OCI-LY7 (cell line): Measurements from ENCODE around the gene CORO6. TPM values are rescaled to one million over a fixed set of nuclear protein-coding genes. Genes with fewer than 3 reads are reported as not detected.

Experiments
- BruUV-seq: library from RNA; stranded (reverse); fragments of 400-500 nt; replicated peaks from 2 replicates; lab custom pipeline; 2021; lab: Mats Ljungman, UMichigan
- CTCF ChIA-PET: fragments of 300-600 bp; sonication (Branson Sonifier 250); formaldehyde crosslinking; loops from one replicate; lab custom pipeline; 2022; ENCODE audit warnings: antibody characterized with exemption; ENCODE audit not compliant: unreplicated experiment; lab: Charles Lee
- POLR2A ChIA-PET: fragments of 300-600 bp; sonication (Branson Sonifier 250); formaldehyde crosslinking; loops from one replicate; lab custom pipeline; 2022; ENCODE audit warnings: antibody characterized with exemption; lab: Charles Lee
- DNase-seq: peaks from one replicate; pipeline ENCODE4 v3.0.0-alpha.2; 2015; ENCODE audit warnings: low spot score
- H2AFZ ChIP-seq: fragments of 200-600 bp; sonication (generic), shearing (Covaris generic); 2 replicates; pipeline ENCODE4 v1.6.1; 2014; ENCODE audit warnings: mild to moderate bottlenecking, antibody characterized with exemption, low read length, moderate library complexity
- H3K27ac ChIP-seq: fragments of 200-600 bp; sonication (generic); 2 replicates; pipeline ENCODE4 v1.5.1; 2014; ENCODE audit warnings: mixed run types, low read depth, mild to moderate bottlenecking, moderate library complexity, low read length, inconsistent platforms; ENCODE audit not compliant: poor library complexity, severe bottlenecking
- H3K36me3 ChIP-seq: fragments of 200-600 bp; sonication (generic); 2 replicates; pipeline ENCODE4 v1.6.1; 2014; ENCODE audit warnings: mild to moderate bottlenecking, antibody characterized with exemption, low read length, moderate library complexity, mixed read lengths; ENCODE audit not compliant: insufficient read depth
- H3K4me1 ChIP-seq: fragments of 200-600 bp; sonication (generic); 2 replicates; pipeline ENCODE4 v1.5.1; 2014; ENCODE audit warnings: mild to moderate bottlenecking, low read length; ENCODE audit not compliant: insufficient read depth, poor library complexity, severe bottlenecking
- H3K4me2 ChIP-seq: fragments of 200-600 bp; sonication (generic); 2 replicates; pipeline ENCODE4 v1.6.1; 2014; ENCODE audit warnings: mild to moderate bottlenecking, low read length
- H3K4me3 ChIP-seq: fragments of 200-600 bp; sonication (generic); 2 replicates; pipeline ENCODE4 v1.5.1; 2014; ENCODE audit warnings: mild to moderate bottlenecking, low read depth, low read length; ENCODE audit not compliant: poor library complexity, severe bottlenecking
- H3K79me2 ChIP-seq: fragments of 200-600 bp; sonication (generic); 2 replicates; pipeline ENCODE4 v1.6.1; 2016; ENCODE audit warnings: low read depth, mild to moderate bottlenecking, low read length, moderate library complexity, mixed read lengths; ENCODE audit not compliant: insufficient read depth
- H3K9me2 ChIP-seq: fragments of 200-600 bp; sonication (generic); 2 replicates; pipeline ENCODE4 v1.6.1; 2016; ENCODE audit warnings: mild to moderate bottlenecking, low read length, mixed read lengths; ENCODE audit not compliant: insufficient read depth
- H3K9me3 ChIP-seq: fragments of 200-600 bp; sonication (generic); 2 replicates; pipeline ENCODE4 v1.6.1; 2014; ENCODE audit warnings: mild to moderate bottlenecking, mixed run types, low read length, mixed read lengths
- H4K20me1 ChIP-seq: fragments of 200-600 bp; sonication (generic); 2 replicates; pipeline ENCODE4 v1.6.1; 2014; ENCODE audit warnings: mild to moderate bottlenecking, antibody characterized with exemption, low read length, moderate library complexity, mixed read lengths; ENCODE audit not compliant: insufficient read depth
- EZH2phosphoT487 ChIP-seq: fragments of 200-600 bp; sonication (generic); IDR thresholded peaks from 2 replicates; pipeline ENCODE4 v1.6.1; 2018; ENCODE audit warnings: low read depth, borderline replicate concordance, mild to moderate bottlenecking, mixed run types, antibody characterized with exemption, low read length, moderate library complexity, mixed read lengths
- intact Hi-C: fragments of 100-400 bp; cut with micrococcal nuclease; formaldehyde crosslinking; loops from one replicate; pipeline ENCODE4 v1.10.0; 2022; ENCODE audit not compliant: unreplicated experiment
- total RNA-seq, 2 experiments: library from RNA; depleted of rRNA in 1 of 2; stranded (reverse); fragments of >200 nt in 1 of 2; shearing (Covaris generic) in 1 of 2; gene quantifications; 2 replicates each; pipeline ENCODE4 v1.2.3, GENCODE V29; 2014 to 2022
- TF ChIP-seq, protein P1 (sequence below): fragments of 200-600 bp; sonication (generic); conservative IDR thresholded peaks from 2 replicates; pipeline ENCODE4 v1.5.1; 2014; ENCODE audit warnings: mild to moderate bottlenecking, antibody characterized with exemption, low read length, moderate library complexity, mixed read lengths

Gene CORO6
- total RNA-seq, 2 experiments from 2014 or later: 5.9 to 6.2 TPM

DNA sequence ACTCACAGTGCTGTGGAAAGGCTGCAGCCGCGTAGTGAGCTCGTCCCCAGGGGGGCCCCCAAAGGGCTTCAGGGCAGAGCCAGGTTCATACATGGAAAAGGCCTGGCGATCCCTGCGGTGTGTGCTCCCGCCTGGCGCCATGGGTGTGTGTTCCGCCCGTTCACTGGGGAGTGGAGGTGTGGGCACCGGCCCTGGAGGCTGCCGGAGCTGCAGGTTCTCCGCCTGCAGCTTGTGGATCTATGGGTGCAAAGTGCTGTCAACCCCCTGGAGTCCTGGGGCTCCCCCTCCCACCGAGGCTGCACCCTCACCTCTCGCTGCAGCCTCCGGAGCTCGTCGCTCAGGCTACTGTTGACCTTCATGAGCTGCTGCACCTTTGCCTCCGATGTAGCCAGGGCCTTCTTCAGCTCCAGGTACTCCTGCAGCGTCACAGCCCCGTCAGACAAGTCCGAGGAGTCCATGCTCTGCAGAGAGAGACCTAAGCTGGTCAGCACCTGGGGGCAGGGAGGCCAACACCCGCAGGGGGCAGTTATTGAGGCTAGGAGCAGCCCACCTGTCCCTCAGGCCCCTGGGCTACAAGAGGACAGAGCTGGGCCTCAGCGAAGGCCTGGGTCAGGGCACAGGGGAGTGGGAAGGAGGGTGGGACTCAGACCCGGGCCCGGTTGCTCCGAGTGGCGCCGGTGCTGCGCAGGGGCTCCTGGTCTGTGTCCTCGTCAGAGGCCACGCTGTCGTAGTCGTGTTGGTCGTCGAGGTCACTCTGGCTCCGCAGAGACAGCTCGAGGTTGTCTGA lies 46.3 kb downstream of the CORO6 start:
- no peak overlapping the region for H3K4me2 ChIP-seq
- no peak overlapping the region for H3K4me3 ChIP-seq
- TSS peak; percentile 50 for BruUV-seq
- H2AFZ ChIP-seq: no peak overlapping the region
- DNase-seq: no peak
- CTCF ChIA-PET: no interaction called here
- H3K9me3 ChIP-seq: no peaks in the 10 kb centered on the region
- H3K9me2 ChIP-seq: no peaks in the 10 kb centered on the region
- intact Hi-C loops: no loop called here
- peaks cover 17% of the 10 kb centered on the region for H3K4me1 ChIP-seq
- TF ChIP-seq, protein P1, sequence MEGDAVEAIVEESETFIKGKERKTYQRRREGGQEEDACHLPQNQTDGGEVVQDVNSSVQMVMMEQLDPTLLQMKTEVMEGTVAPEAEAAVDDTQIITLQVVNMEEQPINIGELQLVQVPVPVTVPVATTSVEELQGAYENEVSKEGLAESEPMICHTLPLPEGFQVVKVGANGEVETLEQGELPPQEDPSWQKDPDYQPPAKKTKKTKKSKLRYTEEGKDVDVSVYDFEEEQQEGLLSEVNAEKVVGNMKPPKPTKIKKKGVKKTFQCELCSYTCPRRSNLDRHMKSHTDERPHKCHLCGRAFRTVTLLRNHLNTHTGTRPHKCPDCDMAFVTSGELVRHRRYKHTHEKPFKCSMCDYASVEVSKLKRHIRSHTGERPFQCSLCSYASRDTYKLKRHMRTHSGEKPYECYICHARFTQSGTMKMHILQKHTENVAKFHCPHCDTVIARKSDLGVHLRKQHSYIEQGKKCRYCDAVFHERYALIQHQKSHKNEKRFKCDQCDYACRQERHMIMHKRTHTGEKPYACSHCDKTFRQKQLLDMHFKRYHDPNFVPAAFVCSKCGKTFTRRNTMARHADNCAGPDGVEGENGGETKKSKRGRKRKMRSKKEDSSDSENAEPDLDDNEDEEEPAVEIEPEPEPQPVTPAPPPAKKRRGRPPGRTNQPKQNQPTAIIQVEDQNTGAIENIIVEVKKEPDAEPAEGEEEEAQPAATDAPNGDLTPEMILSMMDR: no peak
- no peak for TF ChIP-seq EZH2phosphoT487
- no peak overlapping the region for H3K27ac ChIP-seq
- POLR2A ChIA-PET: interaction anchor here (0.6 to 1.9 kb wide), 2 partner anchors 9 to 1432 kb away, joined by 3 to 4 read pairs; no protein-coding TSS in a partner anchor
- H3K79me2 ChIP-seq: no peaks in the 10 kb centered on the region
- no peaks in the 10 kb centered on the region for H4K20me1 ChIP-seq
- peaks cover 72% of the 10 kb centered on the region for H3K36me3 ChIP-seq

DNA sequence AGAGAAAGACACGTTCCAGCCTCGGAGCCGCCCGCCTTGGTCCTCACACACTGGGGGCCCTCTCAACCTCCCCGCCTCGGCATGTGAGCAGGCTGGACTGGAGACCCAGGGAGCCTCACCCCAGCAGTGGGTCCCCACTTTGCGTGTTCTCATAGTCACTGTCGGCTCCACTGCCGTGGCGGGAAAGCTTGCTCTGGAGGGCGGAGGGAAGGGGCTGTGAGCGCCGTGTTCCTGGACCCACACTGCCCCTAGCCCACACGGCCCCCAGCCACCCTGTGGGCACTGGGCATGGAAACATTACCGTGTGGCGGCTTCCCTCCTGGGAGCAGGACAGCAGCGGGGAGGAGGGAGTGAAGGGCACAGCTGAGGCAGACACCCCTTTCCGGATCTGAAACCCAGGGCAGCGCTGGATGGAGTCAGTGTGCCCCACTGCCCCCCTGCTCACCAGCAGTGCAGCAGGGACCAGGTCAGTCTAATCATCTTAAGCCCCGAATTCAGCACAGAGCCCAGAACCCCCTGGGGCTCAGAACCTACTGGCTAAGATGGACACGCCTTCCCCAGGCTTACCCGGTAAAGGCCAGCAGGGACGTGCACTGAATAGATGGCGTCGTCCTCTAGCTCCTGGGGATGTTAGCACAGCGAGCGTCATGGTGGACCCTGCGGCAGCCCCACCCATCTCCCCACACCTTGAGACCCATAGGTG lies 47.0 kb downstream of the CORO6 start:
- Histone ChIP-seq H3K9me2 (no peaks in the 10 kb centered on the region), H3K4me3 (no peak overlapping the region), H3K9me3 (no peaks in the 10 kb centered on the region), H2AFZ (no peak overlapping the region), H3K79me2 (no peaks in the 10 kb centered on the region), H3K27ac (no peak overlapping the region), H3K4me1 (peaks cover 10% of the 10 kb centered on the region), H4K20me1 (no peaks in the 10 kb centered on the region), H3K36me3 (peaks cover 66% of the 10 kb centered on the region), H3K4me2 (no peak overlapping the region)
- TF ChIP-seq, protein P1: no peak
- TF ChIP-seq EZH2phosphoT487: no peak
- POLR2A ChIA-PET: interaction anchor here (0.6 to 1.9 kb wide), 2 partner anchors 10 to 1432 kb away, joined by 3 to 4 read pairs; no protein-coding TSS in a partner anchor
- BruUV-seq: no TSS peak
- CTCF ChIA-PET: no interaction called here
- intact Hi-C loops: no loop called here
- DNase-seq: no peak
